Pons (tissue), 1 donor: ENCODE results near the gene SLC27A6.
"Not testable (repeated sequence)": the region's sequence is repeated elsewhere in the genome, so short reads cannot be mapped to it uniquely, and the experiment has no call there.

Source experiments
- DNase-seq: peaks from one replicate; pipeline ENCODE4 v3.0.0-alpha.2; 2016; ENCODE audit warnings: low spot score

The SLC27A6 gene

DNA sequence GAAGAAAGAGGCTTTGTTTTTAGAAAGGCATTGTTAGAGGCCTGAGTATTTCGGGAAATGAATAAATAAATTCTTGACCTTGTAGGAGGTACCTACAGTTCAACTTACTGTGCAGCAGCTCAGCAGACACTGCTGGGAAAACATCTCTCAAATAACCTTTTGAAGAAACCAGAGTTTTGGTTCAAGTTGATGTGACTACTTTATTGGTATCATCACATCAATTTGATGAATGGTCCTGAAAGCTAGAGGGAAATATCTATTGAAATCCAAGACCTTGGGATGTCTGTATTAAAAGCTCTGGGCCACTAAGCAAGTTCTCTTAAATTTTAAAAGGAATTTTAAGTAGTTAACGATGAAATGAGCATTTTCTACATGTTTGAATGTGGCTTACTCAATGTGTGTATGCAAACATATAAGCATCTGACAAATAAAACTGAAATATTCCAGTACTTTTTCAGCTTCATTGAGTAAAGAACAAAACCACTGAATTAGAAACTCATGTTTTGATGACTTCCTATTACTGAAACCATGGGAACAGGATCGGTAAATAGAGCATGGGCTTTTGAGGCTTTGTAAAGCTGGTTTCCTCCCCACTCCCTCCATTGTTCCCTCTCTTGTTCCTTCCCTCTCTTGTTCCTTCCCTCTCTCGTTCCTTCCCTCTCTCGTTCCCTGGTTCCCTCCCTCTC lies 36.7 kb downstream of the SLC27A6 start:
- no peak for DNase-seq

DNA sequence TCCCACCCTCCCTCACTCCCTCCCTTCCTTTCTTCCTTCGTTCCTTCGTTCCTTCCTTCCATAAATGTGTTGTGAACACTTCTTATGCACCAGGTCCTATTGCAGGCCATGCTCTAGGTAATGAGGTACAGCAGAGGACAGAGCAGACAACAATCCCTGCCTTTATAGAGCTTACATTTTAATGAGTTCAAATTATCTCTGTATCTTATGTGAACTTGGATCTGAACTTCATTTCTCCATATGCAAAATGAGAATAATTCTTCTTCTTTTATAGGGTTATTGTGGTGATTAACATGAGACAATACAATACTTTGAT lies 37.2 kb downstream of the SLC27A6 start:
- no peak for DNase-seq

DNA sequence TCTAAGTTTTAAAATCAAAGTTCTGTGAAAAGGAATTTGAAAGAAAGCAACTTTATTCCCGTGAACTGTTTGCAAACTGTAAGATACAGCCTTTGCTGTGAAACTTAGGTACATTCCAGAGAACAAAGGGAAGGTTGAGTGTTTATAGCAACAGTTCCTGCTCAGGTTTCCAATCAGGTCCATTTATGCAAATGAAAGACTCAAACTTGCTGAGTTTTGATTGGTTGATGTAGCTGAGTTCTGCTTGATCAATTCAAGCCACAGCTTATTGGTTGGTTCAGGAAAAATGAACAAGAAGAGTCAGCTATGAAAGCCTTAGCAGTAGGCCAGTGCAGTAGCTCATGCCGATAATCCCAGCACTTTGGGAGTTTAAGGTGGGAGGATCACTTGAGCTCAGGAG lies 37.9 kb downstream of the SLC27A6 start:
- no peak for DNase-seq

DNA sequence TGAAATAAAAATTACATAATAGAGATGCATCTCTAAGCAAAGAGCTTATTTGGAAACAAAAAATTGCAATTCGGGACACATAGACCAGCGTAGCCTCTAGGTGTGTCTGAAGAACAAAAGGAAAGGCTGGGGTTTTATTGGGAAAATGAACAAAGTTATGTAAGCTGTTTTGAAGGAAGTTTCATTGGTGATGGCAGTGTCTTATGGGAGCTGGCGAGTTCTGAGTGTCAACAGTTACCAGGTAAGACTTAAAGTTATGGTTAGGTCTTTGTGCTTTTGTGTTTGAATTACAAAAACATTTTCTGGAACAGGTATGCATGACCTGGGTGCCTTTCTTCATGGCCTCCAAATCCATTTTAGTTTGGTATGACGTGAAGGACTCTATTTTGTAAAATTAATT lies 48.9 kb downstream of the SLC27A6 start:
- DNase-seq, result no peak

DNA sequence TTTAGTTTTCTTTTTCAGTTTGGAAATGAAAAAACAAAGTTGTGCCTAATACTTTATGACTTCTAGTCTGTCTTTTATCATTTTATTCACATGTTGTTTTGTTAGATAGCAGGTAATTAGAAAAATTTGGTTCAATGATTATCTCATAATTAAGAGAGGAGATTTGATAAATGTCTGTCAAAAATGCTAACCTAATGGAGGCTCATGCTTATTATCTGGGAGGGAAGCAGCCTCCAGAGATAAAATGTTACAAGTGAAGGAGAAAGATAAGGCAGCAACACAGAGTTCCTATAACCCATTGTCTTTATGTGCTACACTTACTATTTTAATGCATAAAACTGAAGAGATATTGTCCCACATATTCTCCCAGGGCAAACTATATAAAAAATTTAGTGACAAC lies 53.5 kb downstream of the SLC27A6 start:
- DNase-seq, result no peak

DNA sequence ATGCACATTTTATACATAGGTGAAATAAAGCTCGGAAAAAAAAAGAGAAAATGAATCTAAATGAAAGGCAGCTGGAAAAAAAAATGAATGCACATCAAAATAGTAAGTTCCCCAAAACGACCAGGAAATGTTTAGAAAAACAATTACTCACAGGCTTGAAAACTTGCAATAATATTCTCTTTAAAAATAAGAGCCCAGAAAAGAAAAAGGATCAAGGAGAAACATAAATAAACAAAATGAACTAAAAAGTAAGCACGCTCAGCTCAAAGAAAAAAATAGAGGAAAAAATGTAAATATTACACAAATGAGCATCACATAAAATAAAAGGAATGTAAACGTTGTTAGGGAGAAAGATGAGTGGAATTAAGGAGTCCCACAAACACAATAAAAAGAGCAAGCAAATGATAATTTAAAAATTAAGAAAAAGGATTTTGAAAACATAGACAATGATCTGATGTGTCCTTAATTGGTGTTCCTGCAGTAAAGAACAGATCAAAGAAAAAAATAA lies 54.2 kb downstream of the SLC27A6 start:
- no peak for DNase-seq

DNA sequence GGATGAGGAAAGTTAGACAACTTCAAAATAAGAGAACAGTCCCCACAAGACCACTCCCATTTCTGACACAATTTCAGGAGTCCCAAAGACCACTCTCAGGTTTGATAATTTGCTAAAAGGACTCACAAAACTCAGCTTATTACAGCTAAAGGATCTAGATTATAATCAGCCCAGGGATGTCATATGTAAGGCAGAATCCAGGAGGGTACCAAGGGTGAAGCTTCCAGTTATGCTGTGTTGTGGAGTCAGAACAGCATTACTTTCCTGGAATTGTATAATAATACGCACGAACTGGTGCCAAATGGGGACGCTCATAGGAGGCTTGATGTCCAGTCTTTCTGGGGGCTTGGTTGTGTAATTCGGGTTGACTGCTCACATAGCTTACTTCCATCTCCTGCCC lies 55.4 kb downstream of the SLC27A6 start:
- DNase-seq, result no peak

DNA sequence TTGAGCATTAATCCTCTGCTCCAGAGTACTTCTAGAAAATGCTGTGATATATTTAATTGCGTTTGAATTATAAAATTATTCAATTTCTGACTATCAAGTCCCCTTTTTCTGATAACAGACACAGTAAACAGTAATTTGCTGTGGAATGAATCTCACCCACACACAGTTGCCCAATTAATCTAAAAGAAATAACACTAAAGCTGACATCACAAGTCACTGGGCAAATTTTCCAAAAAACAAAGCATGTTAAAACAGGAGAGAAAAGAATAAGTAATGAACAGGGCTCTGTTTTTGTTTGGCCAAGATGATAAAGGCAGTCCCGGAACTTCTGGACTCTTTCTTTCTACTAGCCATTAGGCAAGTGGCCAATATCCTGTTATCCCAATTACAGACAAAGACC lies 56.5 kb downstream of the SLC27A6 start:
- DNase-seq, result peak; percentile 8

DNA sequence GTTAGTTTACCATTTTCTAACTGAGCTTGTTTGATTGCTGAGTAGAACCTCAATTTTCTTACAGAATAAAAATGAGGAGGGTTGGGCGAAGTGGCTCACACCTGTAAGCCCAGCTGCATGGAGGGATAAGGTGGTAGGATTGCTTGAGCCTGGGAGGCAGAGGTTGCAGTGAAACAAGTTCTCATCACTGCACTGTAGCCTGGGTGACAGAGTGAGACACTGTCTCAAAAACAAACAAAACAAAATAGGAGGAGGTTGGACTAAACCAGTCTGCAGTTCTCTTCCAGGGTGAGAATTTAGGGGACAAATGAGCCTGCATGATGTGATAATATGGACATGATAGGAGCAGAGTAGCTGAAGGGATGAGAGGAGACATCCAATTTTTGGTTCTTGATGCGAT lies 57.3 kb downstream of the SLC27A6 start:
- DNase-seq, result no peak

DNA sequence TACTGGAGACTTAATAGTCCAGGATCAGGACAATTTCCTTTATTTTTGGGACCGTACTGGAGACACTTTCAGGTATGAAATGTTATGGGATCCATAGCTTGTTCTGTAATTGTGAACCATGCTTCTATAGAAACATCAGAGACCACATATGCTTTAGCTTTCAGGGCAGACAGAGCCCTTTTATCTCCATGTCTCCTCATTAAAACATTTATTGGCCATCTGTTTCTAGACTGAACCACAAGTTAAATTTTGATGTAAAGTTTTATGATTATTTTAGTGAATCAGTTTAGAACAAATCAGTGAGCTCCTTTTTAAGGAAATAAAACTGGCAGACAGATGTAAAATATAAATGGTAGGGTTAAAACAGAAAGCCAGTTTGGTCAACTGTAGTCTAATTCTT lies 62.0 kb downstream of the SLC27A6 start:
- DNase-seq, result no peak

DNA sequence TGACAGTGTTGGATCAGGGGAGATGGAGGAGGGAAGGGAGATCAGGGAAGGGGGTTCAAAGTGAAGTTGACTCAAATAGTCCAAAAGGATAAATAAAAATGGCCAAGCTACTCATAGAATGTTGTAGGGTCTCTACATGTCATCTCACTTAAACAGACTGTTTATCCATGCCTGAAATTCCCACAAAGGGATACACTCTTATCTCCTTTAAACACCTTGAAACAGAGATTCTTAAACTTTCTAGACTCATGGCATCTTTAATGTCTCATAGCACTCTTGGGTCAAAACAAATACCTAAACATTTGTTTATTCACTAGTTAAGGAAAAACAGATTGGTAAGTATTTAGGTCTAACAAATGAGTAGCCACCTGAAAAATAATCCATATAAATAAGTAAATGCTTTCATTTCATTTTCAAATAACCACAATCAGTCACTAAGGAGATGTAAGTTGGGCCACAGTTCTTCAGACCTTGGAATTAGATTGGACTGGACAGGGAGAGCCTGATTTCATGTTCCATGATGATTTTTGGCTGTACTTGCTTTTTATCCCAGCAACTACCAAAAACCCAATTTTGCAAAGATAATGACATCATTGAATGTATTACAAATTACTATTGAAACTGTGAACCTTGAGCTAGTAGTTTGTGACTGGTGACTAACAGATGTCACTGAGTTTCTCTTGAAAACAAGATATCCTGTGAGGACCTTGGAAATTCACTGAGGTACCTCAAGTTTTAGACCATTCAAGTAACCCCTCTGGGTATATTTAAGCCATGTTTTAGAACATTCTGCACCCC lies 66.8 kb downstream of the SLC27A6 start:
- DNase-seq, result no peak

DNA sequence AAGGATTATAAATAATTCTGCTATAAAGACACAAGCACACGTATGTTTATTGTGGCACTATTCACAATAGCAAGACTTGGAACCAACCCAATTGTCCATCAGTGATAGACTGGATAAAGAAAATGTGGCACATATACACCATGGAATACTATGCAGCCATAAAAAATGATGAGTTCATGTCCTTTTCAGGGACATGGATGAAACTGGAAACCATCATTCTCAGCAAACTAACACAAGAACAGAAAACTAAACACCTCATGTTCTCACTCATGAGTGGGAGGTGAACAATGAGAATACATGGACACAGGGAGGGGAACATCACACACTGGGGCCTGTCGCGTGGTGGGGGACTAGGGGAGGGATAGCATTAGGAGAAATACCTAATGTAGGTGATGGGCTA lies 71.0 kb downstream of the SLC27A6 start:
- DNase-seq, result not testable (repeated sequence)

DNA sequence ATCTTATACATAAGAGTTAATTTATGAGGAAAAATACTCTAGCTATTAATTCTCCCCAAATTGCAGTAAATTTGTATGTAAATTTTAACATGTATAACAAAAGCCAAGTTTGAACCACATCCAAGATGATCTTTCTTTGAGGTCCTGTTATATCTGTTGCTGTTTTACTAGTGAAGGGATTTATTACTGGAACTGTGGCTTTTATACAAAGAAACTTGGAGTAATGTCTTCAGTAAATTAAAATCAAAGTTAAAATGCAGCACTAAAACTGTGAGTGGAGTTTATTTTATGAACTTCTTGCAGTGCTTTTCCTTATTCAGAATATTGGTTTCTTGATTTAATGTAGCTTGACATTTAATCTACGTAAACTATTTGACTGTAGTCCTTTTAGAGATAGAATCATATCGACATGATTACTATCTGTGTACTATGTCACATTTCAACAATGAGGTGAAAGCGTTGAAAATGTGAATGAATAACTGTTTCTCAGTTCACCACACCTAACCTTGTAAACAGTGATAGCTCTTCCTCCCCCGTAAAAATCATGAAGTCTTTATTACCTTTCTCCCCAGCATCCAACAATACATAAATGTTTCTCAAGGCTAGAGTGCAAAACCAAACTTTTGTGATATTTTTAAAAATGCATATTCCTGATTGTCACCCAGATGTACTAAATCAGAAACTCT lies 76.1 kb downstream of the SLC27A6 start:
- no peak for DNase-seq

DNA sequence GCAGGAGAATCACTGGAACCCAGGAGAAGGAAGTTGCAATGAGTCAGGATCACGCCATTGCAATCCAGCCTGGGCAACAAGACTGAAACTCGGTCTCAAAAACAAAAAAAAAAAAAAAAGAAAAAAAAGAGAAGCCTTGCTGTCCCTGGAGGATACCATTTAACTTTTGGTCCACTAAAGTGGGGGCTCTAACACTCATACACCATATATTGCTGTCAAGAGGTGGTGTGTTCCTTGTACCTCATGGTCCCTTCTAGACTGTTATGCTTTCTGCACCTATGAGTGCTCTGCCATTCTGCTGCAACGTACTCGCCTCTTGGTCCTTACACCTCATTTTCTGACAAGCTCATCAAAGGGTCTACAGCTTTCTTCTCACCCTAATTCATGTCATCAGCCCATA lies 77.0 kb downstream of the SLC27A6 start:
- DNase-seq, result no peak

DNA sequence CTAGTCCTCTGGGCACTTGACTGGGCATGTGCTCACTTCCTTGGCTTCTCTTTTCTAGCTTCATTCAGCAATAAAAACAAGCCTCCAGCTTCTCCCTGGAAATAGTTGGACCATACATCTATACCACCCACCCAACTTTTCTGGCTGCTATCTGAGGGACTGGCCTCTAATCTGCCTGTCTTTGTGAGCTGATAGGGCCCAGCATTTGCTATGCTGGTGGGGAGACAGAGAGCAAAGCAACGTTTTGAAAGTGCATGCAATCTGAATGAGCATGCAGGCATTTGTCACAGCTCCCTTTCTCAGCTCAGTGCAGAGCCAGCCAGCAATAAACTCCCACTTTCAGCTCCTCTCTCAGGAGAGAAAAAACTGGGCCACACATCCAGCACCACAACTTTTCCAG lies 78.6 kb downstream of the SLC27A6 start:
- DNase-seq, result no peak

DNA sequence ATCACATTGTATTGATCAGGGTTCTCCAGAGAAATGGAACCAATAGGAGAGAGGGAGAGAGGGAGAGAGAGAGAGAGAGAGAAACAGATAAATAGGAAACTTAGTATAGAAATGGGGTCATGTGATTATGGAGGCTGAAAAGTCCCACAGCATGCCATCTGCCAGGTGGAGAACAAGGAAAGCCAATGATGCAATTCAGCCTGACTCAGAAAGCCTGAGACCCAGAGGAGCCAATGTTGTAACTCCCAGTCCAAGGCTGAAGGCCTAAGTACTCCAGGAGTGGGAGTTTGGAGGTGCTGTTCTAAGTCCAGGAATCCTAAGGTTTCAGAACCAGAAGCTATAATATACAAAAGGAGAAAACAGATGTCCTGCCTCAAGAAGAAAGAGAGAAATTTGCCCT lies 80.9 kb downstream of the SLC27A6 start:
- DNase-seq, result no peak

DNA sequence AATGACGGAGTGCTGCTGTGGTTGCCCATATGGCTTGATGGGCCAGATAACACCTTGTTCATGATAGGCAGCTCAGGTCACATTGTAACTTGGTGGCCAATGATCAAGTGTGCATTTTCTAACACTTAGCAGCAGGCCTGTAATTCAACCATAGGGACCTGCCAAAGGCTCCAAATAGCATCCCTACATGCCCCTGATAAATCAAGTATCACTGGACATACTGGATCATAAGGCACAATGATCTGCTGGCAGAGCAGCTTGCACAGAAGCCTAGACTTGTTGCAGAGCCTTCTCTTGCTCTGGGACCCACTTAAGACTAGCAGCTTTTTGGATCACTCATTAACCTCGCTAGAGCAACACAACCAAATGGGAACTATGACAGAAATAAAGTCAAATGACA lies 83.2 kb downstream of the SLC27A6 start:
- DNase-seq, result no peak

DNA sequence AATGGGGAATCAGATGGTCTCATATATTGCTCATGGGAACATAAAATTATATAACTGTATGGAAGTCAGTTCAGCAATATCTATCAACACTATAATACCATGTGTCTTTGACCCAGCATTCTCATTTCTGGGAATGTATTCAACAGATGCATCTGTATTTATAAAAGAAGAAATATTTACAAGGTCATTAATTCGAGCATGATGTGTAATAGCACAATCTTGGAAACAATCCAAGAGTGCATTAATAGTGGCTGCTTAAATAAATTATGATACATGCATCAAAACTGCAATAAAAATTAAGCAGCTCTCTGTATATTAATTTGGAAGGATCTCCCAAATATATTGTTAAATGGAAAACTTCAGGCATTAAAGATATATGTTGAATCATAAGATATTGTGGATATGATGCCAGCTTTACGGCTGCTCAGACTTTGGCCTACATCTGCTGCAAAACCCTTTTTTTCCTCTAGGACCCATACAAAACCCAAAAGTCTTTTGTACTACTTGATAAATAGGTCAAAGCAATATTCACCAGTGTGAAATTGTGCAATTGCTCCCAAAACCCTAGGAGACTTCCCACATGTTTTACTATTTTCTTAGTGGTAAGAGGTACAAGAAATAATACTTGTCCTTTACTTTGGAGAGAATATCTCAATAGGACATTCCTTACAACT lies 84.0 kb downstream of the SLC27A6 start:
- DNase-seq, result no peak

DNA sequence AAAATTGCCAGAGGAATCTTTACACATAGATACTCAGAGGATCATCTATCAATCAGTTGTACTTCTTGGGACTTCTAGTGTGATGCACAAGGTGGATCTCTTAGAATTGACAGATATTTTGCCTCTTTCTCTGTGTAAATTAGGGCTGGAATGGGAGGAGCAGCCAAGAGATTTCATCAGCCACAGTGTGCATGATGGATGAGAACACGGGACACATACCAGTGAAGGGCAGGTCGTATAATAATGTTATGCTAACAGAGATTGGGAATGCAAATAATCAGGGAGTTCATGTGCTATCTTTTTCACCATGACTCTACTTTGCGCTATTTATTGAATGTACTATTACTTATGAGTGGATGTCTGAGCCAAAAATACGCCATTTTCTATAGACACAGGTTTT lies 86.0 kb downstream of the SLC27A6 start:
- no peak for DNase-seq

DNA sequence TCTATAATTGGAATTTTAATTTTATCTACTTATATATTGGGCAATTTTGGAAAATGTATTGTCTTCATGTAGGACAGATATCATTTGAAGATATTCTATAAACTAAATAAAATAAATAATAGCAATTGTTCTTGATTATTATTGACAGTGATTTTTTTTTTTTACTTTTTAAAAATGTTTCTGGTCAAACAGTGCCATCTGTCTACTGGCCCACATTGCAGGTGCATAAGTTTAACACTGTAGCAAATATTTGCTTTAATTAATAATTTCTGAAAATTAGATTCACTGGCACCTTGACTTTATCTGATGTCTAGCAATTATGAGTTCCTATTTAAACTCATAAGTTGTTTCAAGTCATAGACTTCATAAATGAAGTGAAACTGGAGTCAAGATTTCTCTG lies 88.2 kb downstream of the SLC27A6 start:
- DNase-seq, result no peak

DNA sequence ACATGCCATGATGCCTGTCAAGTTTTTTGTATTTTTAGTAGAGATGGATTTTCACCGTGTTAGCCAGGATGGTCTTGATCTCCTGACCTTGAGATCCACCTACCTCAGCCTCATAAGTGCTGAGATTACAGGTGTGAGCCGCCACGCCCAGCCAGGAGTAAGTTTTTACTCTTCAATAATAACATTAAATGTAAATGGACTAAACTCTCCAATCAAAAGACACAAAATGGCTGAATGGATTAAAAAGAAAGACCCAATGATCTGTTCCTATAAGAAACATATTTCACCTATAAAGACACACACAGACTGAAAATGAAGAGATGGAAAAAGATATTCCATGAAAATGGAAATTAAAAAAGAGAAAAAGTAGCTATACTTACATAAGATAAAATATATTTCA lies 92.0 kb downstream of the SLC27A6 start:
- no peak for DNase-seq

DNA sequence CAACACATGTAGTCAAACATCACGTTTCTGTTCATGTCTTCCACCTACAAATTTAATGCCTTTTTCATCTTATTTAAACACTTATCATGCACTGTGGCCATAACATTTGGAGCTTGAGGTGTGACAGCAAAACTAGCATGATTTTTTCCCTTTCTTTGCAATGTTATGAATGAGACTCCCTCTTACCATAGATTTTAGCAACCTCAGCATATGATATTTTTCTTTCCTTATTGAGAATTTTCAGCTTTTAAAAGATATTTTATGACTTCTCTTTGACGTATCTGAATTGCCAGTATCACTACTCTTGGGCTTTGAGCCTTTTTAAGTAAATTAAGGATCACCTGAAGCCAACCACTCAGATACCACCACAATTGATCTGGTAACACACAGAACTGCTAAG lies 96.6 kb downstream of the SLC27A6 start:
- no peak for DNase-seq
